ENCODE data around the gene FBLN1. TPM values are rescaled to one million over a fixed set of nuclear protein-coding genes. Genes with fewer than 3 reads are reported as not detected.
"Not testable (repeated sequence)": the region's sequence is repeated elsewhere in the genome, so short reads cannot be mapped to it uniquely, and the experiment has no call there.

FBLN1 gene
- total and polyA plus RNA-seq, 11 donors = 22.4 to 239 (median 44.7) TPM

- ATAC-seq = no peak
- WGBS, 4 donors = 88 to 91% (median 90%) methylated on average over 8 of the region's 8 CpGs
Observed at GRCh38 chr22:45459235-45459634, 43.4 kb upstream of the FBLN1 start.

DNA sequence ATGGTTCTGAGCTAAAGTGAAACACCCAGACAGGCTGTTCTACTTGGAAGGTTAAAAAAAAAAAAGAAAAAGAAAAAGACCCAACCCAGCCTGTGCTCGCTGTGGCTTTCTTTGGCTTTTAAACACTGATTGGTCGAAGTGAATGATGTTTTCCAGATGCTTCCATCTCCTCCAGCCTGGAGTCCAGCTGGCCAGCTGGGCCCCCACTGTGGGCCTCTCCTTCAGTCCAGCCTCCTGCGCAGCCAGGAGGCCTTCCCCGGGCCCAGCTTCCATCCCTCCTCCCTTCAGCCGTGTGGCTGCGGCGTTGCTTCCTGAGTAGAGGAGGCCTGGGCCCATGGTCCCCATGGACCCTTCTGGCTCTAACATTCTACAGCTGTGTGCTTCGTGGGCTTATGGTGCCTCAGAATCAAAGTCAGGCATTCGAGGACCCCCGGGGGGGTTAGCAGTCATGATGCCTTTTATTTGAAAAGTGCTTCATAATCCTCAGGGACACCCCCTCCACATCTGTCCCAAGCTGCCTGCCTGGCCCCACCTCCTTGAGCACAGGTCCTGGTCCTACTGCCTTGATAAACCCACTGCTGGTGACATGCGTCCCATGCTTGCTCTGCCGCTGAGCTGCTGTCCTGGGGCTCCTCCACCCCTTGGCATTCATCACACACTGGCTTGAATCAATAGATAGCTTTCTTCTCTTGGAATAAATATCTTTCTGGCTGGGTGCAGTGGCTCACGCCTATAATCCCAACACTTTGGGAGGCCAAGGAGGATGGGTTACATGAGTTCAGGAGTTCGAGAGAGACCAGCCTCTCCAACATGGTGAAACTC is 42.2 kb upstream of the FBLN1 start:
- no peak overlapping the region for H3K4me3 ChIP-seq
- peaks cover 0 to 19% (median 4%) of the 10 kb centered on the region in 12 donors for H3K4me1 ChIP-seq
- ATAC-seq (peak; percentile 94 to 98 (median 97)), DNase-seq (peak; percentile 76 to 91 (median 80))
- H3K27me3 ChIP-seq = peaks cover 0 to 2% (median 0%) of the 10 kb centered on the region in 9 donors
- peaks cover 0 to 6% (median 0%) of the 10 kb centered on the region in 12 donors for H3K9me3 ChIP-seq
- intact Hi-C loops (cut with DNase I) = loop anchor here in 1 of 10 donors (1.0 kb wide), 1 partner anchor 21 kb away; no protein-coding TSS in a partner anchor
- no peak for TF ChIP-seq POLR2A (IDR thresholded peaks at IDR 0.05)
- TF ChIP-seq, protein P1, sequence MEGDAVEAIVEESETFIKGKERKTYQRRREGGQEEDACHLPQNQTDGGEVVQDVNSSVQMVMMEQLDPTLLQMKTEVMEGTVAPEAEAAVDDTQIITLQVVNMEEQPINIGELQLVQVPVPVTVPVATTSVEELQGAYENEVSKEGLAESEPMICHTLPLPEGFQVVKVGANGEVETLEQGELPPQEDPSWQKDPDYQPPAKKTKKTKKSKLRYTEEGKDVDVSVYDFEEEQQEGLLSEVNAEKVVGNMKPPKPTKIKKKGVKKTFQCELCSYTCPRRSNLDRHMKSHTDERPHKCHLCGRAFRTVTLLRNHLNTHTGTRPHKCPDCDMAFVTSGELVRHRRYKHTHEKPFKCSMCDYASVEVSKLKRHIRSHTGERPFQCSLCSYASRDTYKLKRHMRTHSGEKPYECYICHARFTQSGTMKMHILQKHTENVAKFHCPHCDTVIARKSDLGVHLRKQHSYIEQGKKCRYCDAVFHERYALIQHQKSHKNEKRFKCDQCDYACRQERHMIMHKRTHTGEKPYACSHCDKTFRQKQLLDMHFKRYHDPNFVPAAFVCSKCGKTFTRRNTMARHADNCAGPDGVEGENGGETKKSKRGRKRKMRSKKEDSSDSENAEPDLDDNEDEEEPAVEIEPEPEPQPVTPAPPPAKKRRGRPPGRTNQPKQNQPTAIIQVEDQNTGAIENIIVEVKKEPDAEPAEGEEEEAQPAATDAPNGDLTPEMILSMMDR (IDR thresholded peaks at IDR 0.05) = no peak
- no peaks in the 10 kb centered on the region for H3K36me3 ChIP-seq
- WGBS, 4 donors = 54 to 62% (median 61%) methylated on average over 13 to 14 of the region's 14 CpGs
- peak overlapping the region in 10 of 12 donors; percentile 16 to 82 (median 62) for H3K27ac ChIP-seq

More at GRCh38 chr22:45459235-45459634, 43.4 kb upstream of the FBLN1 start:
- no peak for DNase-seq
- Histone ChIP-seq H3K27ac (peak overlapping the region in 8 of 12 donors; percentile 58 to 82 (median 64)), H3K27me3 (peaks cover 0 to 5% (median 0%) of the 10 kb centered on the region in 9 donors), H3K4me3 (no peak overlapping the region), H3K9me3 (peaks cover 0 to 6% (median 0%) of the 10 kb centered on the region in 12 donors), H3K4me1 (peaks cover 0 to 19% (median 4%) of the 10 kb centered on the region in 12 donors), H3K36me3 (no peaks in the 10 kb centered on the region)
- intact Hi-C loops (cut with DNase I) = loop anchor here in 1 of 10 donors (5.0 kb wide), 1 partner anchor 38 kb away; no protein-coding TSS in a partner anchor
- TF ChIP-seq, protein P1 (IDR thresholded peaks at IDR 0.05) = no peak
- no peak for TF ChIP-seq POLR2A (IDR thresholded peaks at IDR 0.05)

DNA sequence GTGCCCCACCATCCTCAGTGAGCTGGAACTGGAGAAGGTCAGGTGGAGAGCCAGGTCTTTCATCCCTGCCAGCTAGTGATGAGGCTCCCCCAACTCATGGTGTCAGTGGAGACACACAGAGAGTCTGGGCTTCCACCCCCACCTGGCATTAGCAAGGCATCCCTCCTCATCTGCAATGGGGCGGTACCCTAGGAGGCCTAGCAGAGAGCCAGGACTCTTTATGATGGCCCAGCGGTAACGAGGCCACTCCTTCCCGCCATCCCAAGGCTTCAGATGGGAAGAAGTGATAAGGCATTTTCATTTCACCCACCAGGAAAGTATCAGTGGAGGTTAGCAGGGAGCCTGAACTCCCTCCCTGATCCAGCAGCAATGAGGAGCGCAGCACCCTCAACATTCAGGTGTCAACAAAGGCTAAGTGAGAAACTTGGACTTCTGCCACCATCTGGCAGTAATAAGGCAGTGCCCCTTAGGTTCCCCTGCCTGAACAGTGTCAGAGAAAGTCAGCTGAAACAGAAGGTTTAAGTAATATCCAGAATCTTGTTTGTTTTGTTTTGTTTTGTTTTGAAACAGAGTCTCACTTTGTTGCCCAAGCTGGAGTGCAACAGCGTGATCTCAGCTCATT is 40.5 kb upstream of the FBLN1 start:
- peaks cover 0 to 13% (median 0%) of the 10 kb centered on the region in 12 donors for H3K9me3 ChIP-seq
- H3K4me3 ChIP-seq = no peak overlapping the region
- intact Hi-C loops (cut with DNase I) = no loop called here
- peaks cover 0 to 19% (median 4%) of the 10 kb centered on the region in 12 donors for H3K4me1 ChIP-seq
- 76 to 90% (median 83%) methylated on average over 6 of the region's 6 CpGs for WGBS, 4 donors
- H3K27ac ChIP-seq = no peak overlapping the region
- DNase-seq (no peak), ATAC-seq (no peak)
- no peak for TF ChIP-seq POLR2A (IDR thresholded peaks at IDR 0.05)
- TF ChIP-seq, protein P1 (IDR thresholded peaks at IDR 0.05) = no peak
- no peaks in the 10 kb centered on the region for H3K36me3 ChIP-seq
- no peaks in the 10 kb centered on the region for H3K27me3 ChIP-seq

DNA sequence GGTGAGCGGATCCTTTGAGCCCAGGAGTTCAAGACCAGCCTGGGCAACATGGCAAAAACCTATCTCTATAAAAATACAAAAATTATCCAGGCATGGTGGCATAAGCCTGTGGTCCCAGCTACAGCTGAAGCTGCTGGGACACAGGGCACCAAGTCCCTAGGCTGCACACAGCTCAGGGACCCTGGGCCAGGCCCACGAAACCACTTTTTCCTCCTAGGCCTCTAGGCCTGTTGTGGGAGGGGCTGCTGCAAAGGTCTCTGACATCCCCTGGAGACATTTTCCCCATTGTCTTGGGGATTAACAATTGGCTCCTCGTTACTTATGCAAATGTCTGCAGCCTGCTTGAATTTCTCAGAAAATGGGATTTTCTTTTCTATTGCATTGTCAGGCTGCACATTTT is 39.0 kb upstream of the FBLN1 start:
- H3K36me3 ChIP-seq; H3K4me3 ChIP-seq; H3K27ac ChIP-seq; DNase-seq; ATAC-seq; H3K27me3 ChIP-seq; intact Hi-C loops (cut with DNase I): not testable (repeated sequence)
- peaks cover 0 to 16% (median 0%) of the 10 kb centered on the region in 12 donors for H3K9me3 ChIP-seq
- WGBS, 4 donors = 90 to 94% (median 92%) methylated on average over 3 of the region's 3 CpGs
- H3K4me1 ChIP-seq = peaks cover 0 to 19% (median 4%) of the 10 kb centered on the region in 12 donors
